ENCODE measurements around the gene ADRB1. TPM values are rescaled to one million over a fixed set of nuclear protein-coding genes. Genes with fewer than 3 reads are reported as not detected.

The ADRB1 gene
- total RNA-seq, 1 donor from 2014 or later, result 35.0 TPM

GRCh38 chr10:114026189-114027040 is 17.3 kb upstream of the ADRB1 start:
- H3K36me3 ChIP-seq, result no peaks in the 10 kb centered on the region
- H3K4me3 ChIP-seq, result no peak overlapping the region
- no peaks in the 10 kb centered on the region for H3K27me3 ChIP-seq (ENCODE audit: low read depth)
- H3K4me1 ChIP-seq, result peaks cover 59% of the 10 kb centered on the region
- no peak for DNase-seq
- TF ChIP-seq CTCF (IDR thresholded peaks at IDR 0.05; ENCODE audit: borderline replicate concordance), result no peak
- no peaks in the 10 kb centered on the region for H3K9me3 ChIP-seq (replicated peaks)
- peak overlapping the region; percentile 60 for H3K27ac ChIP-seq (replicated peaks)
- intact Hi-C loops (cut with micrococcal nuclease), result no loop called here

DNA sequence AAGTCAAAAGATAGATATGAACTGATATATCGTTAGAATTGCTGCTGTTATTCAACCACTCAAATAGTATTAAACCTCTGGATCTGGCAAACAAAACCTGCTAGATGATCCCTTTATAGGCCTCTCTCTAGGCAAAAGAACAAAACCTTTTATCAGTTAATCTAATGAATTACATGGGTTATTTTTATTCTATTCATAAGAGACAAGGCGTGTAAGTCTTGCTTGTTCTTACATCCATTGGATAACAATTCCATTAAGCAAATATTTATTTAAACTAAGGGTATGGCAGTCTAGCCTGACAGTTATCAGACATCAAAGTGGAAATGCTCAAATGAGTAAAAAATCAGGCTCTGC is 16.6 kb upstream of the ADRB1 start:
- H3K36me3 ChIP-seq, result no peaks in the 10 kb centered on the region
- H3K4me3 ChIP-seq, result no peak overlapping the region
- H3K27me3 ChIP-seq (ENCODE audit: low read depth), result no peaks in the 10 kb centered on the region
- no peak for TF ChIP-seq CTCF (IDR thresholded peaks at IDR 0.05; ENCODE audit: borderline replicate concordance)
- no peaks in the 10 kb centered on the region for H3K9me3 ChIP-seq (replicated peaks)
- peak overlapping the region; percentile 60 for H3K27ac ChIP-seq (replicated peaks)
- peaks cover 55% of the 10 kb centered on the region for H3K4me1 ChIP-seq
- intact Hi-C loops (cut with micrococcal nuclease), result no loop called here
- DNase-seq, result no peak

GRCh38 chr10:114027951-114028350 is 15.7 kb upstream of the ADRB1 start:
- DNase-seq, result no peak
- no peaks in the 10 kb centered on the region for H3K36me3 ChIP-seq
- intact Hi-C loops (cut with micrococcal nuclease), result no loop called here
- peaks cover 55% of the 10 kb centered on the region for H3K4me1 ChIP-seq
- H3K4me3 ChIP-seq, result no peak overlapping the region
- TF ChIP-seq CTCF (IDR thresholded peaks at IDR 0.05; ENCODE audit: borderline replicate concordance), result no peak
- H3K9me3 ChIP-seq (replicated peaks), result no peaks in the 10 kb centered on the region
- no peaks in the 10 kb centered on the region for H3K27me3 ChIP-seq (ENCODE audit: low read depth)
- H3K27ac ChIP-seq (replicated peaks), result no peak overlapping the region

DNA sequence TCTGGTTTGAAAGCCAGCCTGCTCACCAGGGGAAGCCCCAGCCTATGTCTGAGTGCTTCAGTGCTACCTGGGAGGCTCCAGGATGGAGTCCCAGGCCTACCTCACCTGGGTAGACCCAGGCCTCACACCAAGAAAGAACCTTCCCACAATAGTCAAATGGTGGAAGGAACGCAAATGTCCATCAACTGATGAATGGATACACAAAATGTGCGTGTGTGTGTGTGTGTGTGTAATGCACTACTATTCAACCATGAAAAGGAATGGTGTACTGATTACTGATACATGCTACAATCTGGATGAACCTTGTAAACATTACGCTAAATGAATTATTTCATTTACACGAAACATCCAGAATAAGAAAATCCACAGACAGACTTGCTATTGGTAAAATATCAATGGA is 15.2 kb upstream of the ADRB1 start:
- no peaks in the 10 kb centered on the region for H3K27me3 ChIP-seq (ENCODE audit: low read depth)
- TF ChIP-seq CTCF (IDR thresholded peaks at IDR 0.05; ENCODE audit: borderline replicate concordance), result no peak
- no peak overlapping the region for H3K4me3 ChIP-seq
- H3K27ac ChIP-seq (replicated peaks), result no peak overlapping the region
- H3K36me3 ChIP-seq, result no peaks in the 10 kb centered on the region
- DNase-seq, result no peak
- H3K9me3 ChIP-seq (replicated peaks), result no peaks in the 10 kb centered on the region
- intact Hi-C loops (cut with micrococcal nuclease), result no loop called here
- peaks cover 53% of the 10 kb centered on the region for H3K4me1 ChIP-seq

- Histone ChIP-seq H3K36me3 (no peaks in the 10 kb centered on the region), H3K27me3 (ENCODE audit: low read depth) (no peaks in the 10 kb centered on the region), H3K9me3 (replicated peaks) (no peaks in the 10 kb centered on the region), H3K4me3 (no peak overlapping the region), H3K4me1 (peaks cover 44% of the 10 kb centered on the region), H3K27ac (replicated peaks) (no peak overlapping the region)
- intact Hi-C loops (cut with micrococcal nuclease), result no loop called here
- no peak for DNase-seq
- TF ChIP-seq CTCF (IDR thresholded peaks at IDR 0.05; ENCODE audit: borderline replicate concordance), result no peak
Observed at GRCh38 chr10:114029655-114030054, 14.0 kb upstream of the ADRB1 start.
